Hepatocyte (in vitro differentiated cells): ENCODE results near the gene HS3ST4. TPM values are rescaled to one million over a fixed set of nuclear protein-coding genes. Genes with fewer than 3 reads are reported as not detected.

Source experiments
- DNase-seq: peaks from one replicate; pipeline ENCODE4 v3.0.0-alpha.2; 2016; ENCODE audit warnings: low spot score
- H2AFZ ChIP-seq: fragments of 200-600 bp; sonication (generic); 2 replicates; pipeline ENCODE4 v1.6.0; 2016; ENCODE audit warnings: antibody characterized with exemption, mild to moderate bottlenecking
- H3K27ac ChIP-seq: fragments of 200-600 bp; sonication (generic); 2 replicates; pipeline ENCODE4 v1.5.1; 2016; ENCODE audit warnings: mild to moderate bottlenecking
- H3K27me3 ChIP-seq: fragments of 200-600 bp; sonication (generic); 2 replicates; pipeline ENCODE4 v1.6.1; 2016
- H3K36me3 ChIP-seq: fragments of 200-600 bp; sonication (generic); replicated peaks from 2 replicates; pipeline ENCODE4 v1.5.1; 2016; ENCODE audit warnings: low read depth; ENCODE audit not compliant: insufficient read depth
- H3K4me1 ChIP-seq: fragments of 200-600 bp; sonication (generic); 2 replicates; pipeline ENCODE4 v1.5.1; 2016; ENCODE audit warnings: mild to moderate bottlenecking, moderate library complexity; ENCODE audit not compliant: insufficient read depth
- H3K4me2 ChIP-seq: fragments of 200-600 bp; sonication (generic); 2 replicates; pipeline ENCODE4 v1.6.0; 2016
- H3K4me3 ChIP-seq: fragments of 200-600 bp; sonication (generic); 2 replicates; pipeline ENCODE4 v1.5.1; 2016; ENCODE audit warnings: mild to moderate bottlenecking
- H3K79me2 ChIP-seq: fragments of 200-600 bp; sonication (generic); 2 replicates; pipeline ENCODE4 v1.6.0; 2017; ENCODE audit warnings: mild to moderate bottlenecking
- H3K9me2 ChIP-seq: fragments of 200-600 bp; sonication (generic); replicated peaks from 2 replicates; pipeline ENCODE4 v1.6.0; 2017; ENCODE audit warnings: mild to moderate bottlenecking; ENCODE audit not compliant: insufficient read depth
- H3K9me3 ChIP-seq: fragments of 200-600 bp; sonication (generic); 2 replicates; pipeline ENCODE4 v1.5.1; 2016; ENCODE audit warnings: low read depth, mild to moderate bottlenecking
- H4K20me1 ChIP-seq: fragments of 200-600 bp; sonication (generic); 2 replicates; pipeline ENCODE4 v1.6.0; 2016; ENCODE audit warnings: mild to moderate bottlenecking; ENCODE audit not compliant: insufficient read depth, poor library complexity, severe bottlenecking
- CTCF ChIP-seq: fragments of 200-600 bp; sonication (generic); IDR thresholded peaks from 2 replicates; pipeline ENCODE4 v1.5.1; 2016; ENCODE audit warnings: antibody characterized with exemption, mild to moderate bottlenecking; ENCODE audit not compliant: poor library complexity
- EZH2 ChIP-seq: fragments of 200-600 bp; sonication (generic); IDR thresholded peaks from 2 replicates; pipeline ENCODE4 v1.6.1; 2016; ENCODE audit warnings: antibody characterized with exemption, mild to moderate bottlenecking, borderline replicate concordance
- EZH2phosphoT487 ChIP-seq: fragments of 200-600 bp; sonication (generic); IDR thresholded peaks from one replicate; pipeline ENCODE4 v1.6.1; 2018; ENCODE audit warnings: antibody characterized with exemption, mild to moderate bottlenecking, low read depth, moderate library complexity; ENCODE audit not compliant: unreplicated experiment, severe bottlenecking
- whole genome bisulfite sequencing: methylation state at CpG from one replicate; pipeline ENCODE4 v1.1.6; 2016; ENCODE audit warnings: low lambda C conversion rate; ENCODE audit errors: missing lambda C conversion rate; 5-methylcytosine and 5-hydroxymethylcytosine counted together
- polyA plus RNA-seq: library from polyadenylated mRNA; unstranded; fragments of >200 nt; fragmentation: Nextera tagmentation; extraction: Ambion mirVana; gene quantifications from 2 replicates; pipeline ENCODE4 v1.2.1, GENCODE V29; 2016
- total RNA-seq: library from RNA; depleted of rRNA; stranded (reverse); fragments of >200 nt; gene quantifications from 2 replicates; pipeline ENCODE4 v1.2.3, GENCODE V29; 2014

The HS3ST4 gene
- total and polyA plus RNA-seq, 2 experiments from 2014 or later = 2.0 to 3.1 TPM

- 79% methylated on average over 4 of the region's 4 CpGs for WGBS
- H3K36me3 ChIP-seq = no peaks in the 10 kb centered on the region
- no peaks in the 10 kb centered on the region for H3K4me1 ChIP-seq
- no peak for TF ChIP-seq EZH2phosphoT487
- no peak for TF ChIP-seq CTCF
- DNase-seq = no peak
- no peaks in the 10 kb centered on the region for H3K27me3 ChIP-seq
- H2AFZ ChIP-seq = no peak overlapping the region
- H3K79me2 ChIP-seq = no peaks in the 10 kb centered on the region
- H3K9me2 ChIP-seq = no peaks in the 10 kb centered on the region
- H3K4me2 ChIP-seq = no peak overlapping the region
- H4K20me1 ChIP-seq = no peaks in the 10 kb centered on the region
- no peak overlapping the region for H3K27ac ChIP-seq
- H3K4me3 ChIP-seq = no peak overlapping the region
- H3K9me3 ChIP-seq = no peaks in the 10 kb centered on the region
These were observed 104.5 kb downstream of the HS3ST4 start for GRCh38 chr16:25796239-25796638.

- Histone ChIP-seq H3K4me1 (no peaks in the 10 kb centered on the region), H3K9me3 (no peaks in the 10 kb centered on the region), H3K9me2 (no peaks in the 10 kb centered on the region), H2AFZ (no peak overlapping the region), H3K4me3 (no peak overlapping the region), H3K27me3 (no peaks in the 10 kb centered on the region), H3K36me3 (no peaks in the 10 kb centered on the region), H4K20me1 (no peaks in the 10 kb centered on the region), H3K27ac (no peak overlapping the region), H3K4me2 (no peak overlapping the region), H3K79me2 (no peaks in the 10 kb centered on the region)
- no peak for DNase-seq
- TF ChIP-seq EZH2phosphoT487 (no peak), CTCF (no peak), EZH2 (no peak)
- WGBS = 90% methylated on average over 1 of the region's 1 CpG
These were observed 106.3 kb downstream of the HS3ST4 start for GRCh38 chr16:25798065-25798464.

- WGBS = 100% methylated on average over 1 of the region's 1 CpG
- Histone ChIP-seq H3K27me3 (no peaks in the 10 kb centered on the region), H3K4me3 (no peak overlapping the region), H2AFZ (no peak overlapping the region), H3K4me2 (no peak overlapping the region), H3K79me2 (no peaks in the 10 kb centered on the region), H3K36me3 (no peaks in the 10 kb centered on the region), H3K9me3 (no peaks in the 10 kb centered on the region), H4K20me1 (no peaks in the 10 kb centered on the region), H3K4me1 (no peaks in the 10 kb centered on the region), H3K9me2 (no peaks in the 10 kb centered on the region), H3K27ac (no peak overlapping the region)
- TF ChIP-seq CTCF (no peak), EZH2phosphoT487 (no peak), EZH2 (no peak)
- DNase-seq = no peak
These were observed 108.1 kb downstream of the HS3ST4 start for GRCh38 chr16:25799816-25800215.

GRCh38 chr16:25812215-25812614 lies 120.5 kb downstream of the HS3ST4 start:
- WGBS = 80% methylated on average over 5 of the region's 5 CpGs
- H3K4me2 ChIP-seq = no peak overlapping the region

More at GRCh38 chr16:25812215-25812614, 120.5 kb downstream of the HS3ST4 start:
- no peaks in the 10 kb centered on the region for H3K36me3 ChIP-seq
- H4K20me1 ChIP-seq = no peaks in the 10 kb centered on the region
- TF ChIP-seq EZH2phosphoT487 (no peak), EZH2 (no peak), CTCF (no peak)
- H3K79me2 ChIP-seq = no peaks in the 10 kb centered on the region
- no peaks in the 10 kb centered on the region for H3K9me2 ChIP-seq
- no peak overlapping the region for H3K27ac ChIP-seq
- H3K4me1 ChIP-seq = no peaks in the 10 kb centered on the region
- DNase-seq = no peak
- no peaks in the 10 kb centered on the region for H3K27me3 ChIP-seq
- H3K9me3 ChIP-seq = no peaks in the 10 kb centered on the region
- H3K4me3 ChIP-seq = no peak overlapping the region
- no peak overlapping the region for H2AFZ ChIP-seq
